Measurements from ENCODE around the gene ADGRV1.
"Not testable (repeated sequence)": the region's sequence is repeated elsewhere in the genome, so short reads cannot be mapped to it uniquely, and the experiment has no call there.

The ADGRV1 gene

GRCh38 chr5:90613918-90614504 is 55.4 kb downstream of the ADGRV1 start:
- no peak overlapping the region for H3K4me3 ChIP-seq (ENCODE audit: low read length)
- DNase-seq (ENCODE audit: low read depth), result no peak
- TF ChIP-seq CTCF (IDR thresholded peaks at IDR 0.05; ENCODE audit: insufficient read depth, low read depth, low read length, missing control alignments), result no peak

GRCh38 chr5:90615355-90615754 is 56.8 kb downstream of the ADGRV1 start:
- H3K4me3 ChIP-seq (ENCODE audit: low read length), result no peak overlapping the region
- no peak for TF ChIP-seq CTCF (IDR thresholded peaks at IDR 0.05; ENCODE audit: insufficient read depth, low read depth, low read length, missing control alignments)
- no peak for DNase-seq (ENCODE audit: low read depth)

- no peak for TF ChIP-seq CTCF (IDR thresholded peaks at IDR 0.05; ENCODE audit: insufficient read depth, low read depth, low read length, missing control alignments)
- DNase-seq (ENCODE audit: low read depth), result no peak
- no peak overlapping the region for H3K4me3 ChIP-seq (ENCODE audit: low read length)
Measured at GRCh38 chr5:90618071-90618470, 59.5 kb downstream of the ADGRV1 start.

GRCh38 chr5:90619762-90620161 is 61.2 kb downstream of the ADGRV1 start:
- DNase-seq (ENCODE audit: low read depth); H3K4me3 ChIP-seq (ENCODE audit: low read length): not testable (repeated sequence)

GRCh38 chr5:90621848-90622247 is 63.3 kb downstream of the ADGRV1 start:
- DNase-seq (ENCODE audit: low read depth), result no peak
- no peak overlapping the region for H3K4me3 ChIP-seq (ENCODE audit: low read length)
- TF ChIP-seq CTCF (IDR thresholded peaks at IDR 0.05; ENCODE audit: insufficient read depth, low read depth, low read length, missing control alignments), result no peak

GRCh38 chr5:90626493-90626892 is 67.9 kb downstream of the ADGRV1 start:
- no peak for DNase-seq (ENCODE audit: low read depth)
- no peak overlapping the region for H3K4me3 ChIP-seq (ENCODE audit: low read length)
- TF ChIP-seq CTCF (IDR thresholded peaks at IDR 0.05; ENCODE audit: insufficient read depth, low read depth, low read length, missing control alignments), result no peak

- H3K4me3 ChIP-seq (ENCODE audit: low read length), result no peak overlapping the region
- DNase-seq (ENCODE audit: low read depth), result no peak
- no peak for TF ChIP-seq CTCF (IDR thresholded peaks at IDR 0.05; ENCODE audit: insufficient read depth, low read depth, low read length, missing control alignments)
Measured at GRCh38 chr5:90628492-90628891, 69.9 kb downstream of the ADGRV1 start.

Measured in epithelial cell of esophagus (primary cell).